Embryonic facial prominence (tissue), 1 donor: Measurements from ENCODE around the gene SUN1.
"Not testable (repeated sequence)": the region's sequence is repeated elsewhere in the genome, so short reads cannot be mapped to it uniquely, and the experiment has no call there.

Experiments used
- DNase-seq: peaks from one replicate; pipeline ENCODE4 v3.0.0-alpha.2; 2016; ENCODE audit errors: extremely low spot score

Gene SUN1

GRCh38 chr7:833601-834258 lies 1.5 kb downstream of the SUN1 start:
- DNase-seq: no peak

GRCh38 chr7:834277-834676 lies 2.0 kb downstream of the SUN1 start:
- DNase-seq: no peak

- no peak for DNase-seq
Observed at GRCh38 chr7:835021-835420, 2.7 kb downstream of the SUN1 start.

- no peak for DNase-seq
Observed at GRCh38 chr7:835485-836401, 3.5 kb downstream of the SUN1 start.

GRCh38 chr7:836429-836828 lies 4.2 kb downstream of the SUN1 start:
- DNase-seq: no peak

GRCh38 chr7:837001-837400 lies 4.7 kb downstream of the SUN1 start:
- no peak for DNase-seq

- no peak for DNase-seq
Observed at GRCh38 chr7:840001-840600, 7.8 kb downstream of the SUN1 start.

GRCh38 chr7:841943-842342 lies 9.7 kb downstream of the SUN1 start:
- no peak for DNase-seq

- DNase-seq: no peak
Observed at GRCh38 chr7:842431-843031, 10.3 kb downstream of the SUN1 start.

- no peak for DNase-seq
Observed at GRCh38 chr7:843230-843629, 11.0 kb downstream of the SUN1 start.

GRCh38 chr7:844043-844442 lies 11.8 kb downstream of the SUN1 start:
- no peak for DNase-seq

- no peak for DNase-seq
Observed at GRCh38 chr7:844514-844913, 12.2 kb downstream of the SUN1 start.

GRCh38 chr7:845091-845490 lies 12.8 kb downstream of the SUN1 start:
- DNase-seq: no peak

- DNase-seq: no peak
Observed at GRCh38 chr7:845731-846130, 13.5 kb downstream of the SUN1 start.

- DNase-seq: not testable (repeated sequence)
Observed at GRCh38 chr7:846958-847650, 14.8 kb downstream of the SUN1 start.

GRCh38 chr7:847728-848127 lies 15.5 kb downstream of the SUN1 start:
- not testable (repeated sequence) for DNase-seq

GRCh38 chr7:849145-849544 lies 16.9 kb downstream of the SUN1 start:
- no peak for DNase-seq

- no peak for DNase-seq
Observed at GRCh38 chr7:849781-850180, 17.5 kb downstream of the SUN1 start.

- DNase-seq: no peak
Observed at GRCh38 chr7:851204-851603, 18.9 kb downstream of the SUN1 start.

- DNase-seq: no peak
Observed at GRCh38 chr7:853366-854117, 21.3 kb downstream of the SUN1 start.
